Measurements from ENCODE around the gene CHRNA10. TPM values are rescaled to one million over a fixed set of nuclear protein-coding genes. Genes with fewer than 3 reads are reported as not detected.

Gene CHRNA10, protein sequence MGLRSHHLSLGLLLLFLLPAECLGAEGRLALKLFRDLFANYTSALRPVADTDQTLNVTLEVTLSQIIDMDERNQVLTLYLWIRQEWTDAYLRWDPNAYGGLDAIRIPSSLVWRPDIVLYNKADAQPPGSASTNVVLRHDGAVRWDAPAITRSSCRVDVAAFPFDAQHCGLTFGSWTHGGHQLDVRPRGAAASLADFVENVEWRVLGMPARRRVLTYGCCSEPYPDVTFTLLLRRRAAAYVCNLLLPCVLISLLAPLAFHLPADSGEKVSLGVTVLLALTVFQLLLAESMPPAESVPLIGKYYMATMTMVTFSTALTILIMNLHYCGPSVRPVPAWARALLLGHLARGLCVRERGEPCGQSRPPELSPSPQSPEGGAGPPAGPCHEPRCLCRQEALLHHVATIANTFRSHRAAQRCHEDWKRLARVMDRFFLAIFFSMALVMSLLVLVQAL
- total RNA-seq: 2.4 TPM

- no peak for DNase-seq (ENCODE audit: low spot score)
These were observed at the start of gene CHRNA10 for GRCh38 chr11:3671334-3672254. CHRNA10 (minus strand) TSS chr11:3671384; CDS start chr11:3671312, 72 bp downstream.

GRCh38 chr11:3712274-3712673, 41.1 kb upstream of the CHRNA10 start:
- no peak for DNase-seq (ENCODE audit: low spot score)

DNA sequence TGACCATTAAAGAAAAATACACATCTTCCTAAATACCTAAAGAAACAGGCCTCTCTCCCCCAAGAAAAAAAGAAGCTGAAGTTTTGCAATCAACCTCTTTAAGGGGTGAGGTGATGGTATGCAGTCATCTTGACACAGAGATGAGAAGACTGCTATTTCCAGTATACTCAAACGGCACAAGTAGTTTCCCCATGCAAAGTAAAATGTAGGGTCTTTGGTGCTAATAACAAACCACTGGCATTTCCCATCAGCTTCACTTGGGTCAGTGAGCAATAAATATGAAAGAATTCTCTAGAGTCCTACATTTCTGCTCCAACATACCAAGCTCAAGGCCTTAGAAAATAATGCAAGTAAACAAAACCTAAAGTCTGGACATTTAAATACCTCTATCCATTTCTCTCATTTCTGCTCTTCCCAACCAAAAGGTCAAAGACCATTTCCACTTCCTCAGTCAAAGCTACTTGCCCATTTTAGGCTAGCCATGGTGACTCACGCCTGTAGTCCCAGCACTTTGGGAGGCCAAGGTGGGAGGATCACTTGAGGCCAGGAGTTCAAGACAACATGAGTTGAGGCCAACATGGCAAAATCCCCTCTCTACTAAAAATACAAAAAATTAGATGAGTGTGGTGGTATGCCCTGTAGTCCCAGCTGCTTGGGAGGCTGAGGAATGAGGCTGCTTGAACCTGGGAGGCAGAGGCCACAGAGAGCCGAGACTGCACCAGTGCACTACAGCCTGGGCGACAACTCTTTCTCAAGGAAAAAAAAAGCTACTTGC, 39.5 kb upstream of the CHRNA10 start:
- no peak for DNase-seq (ENCODE audit: low spot score)

GRCh38 chr11:3709977-3710376, 38.8 kb upstream of the CHRNA10 start:
- no peak for DNase-seq (ENCODE audit: low spot score)

GRCh38 chr11:3707176-3707575, 36.0 kb upstream of the CHRNA10 start:
- DNase-seq (ENCODE audit: low spot score): no peak

GRCh38 chr11:3703383-3703782, 32.2 kb upstream of the CHRNA10 start:
- DNase-seq (ENCODE audit: low spot score): no peak

DNA sequence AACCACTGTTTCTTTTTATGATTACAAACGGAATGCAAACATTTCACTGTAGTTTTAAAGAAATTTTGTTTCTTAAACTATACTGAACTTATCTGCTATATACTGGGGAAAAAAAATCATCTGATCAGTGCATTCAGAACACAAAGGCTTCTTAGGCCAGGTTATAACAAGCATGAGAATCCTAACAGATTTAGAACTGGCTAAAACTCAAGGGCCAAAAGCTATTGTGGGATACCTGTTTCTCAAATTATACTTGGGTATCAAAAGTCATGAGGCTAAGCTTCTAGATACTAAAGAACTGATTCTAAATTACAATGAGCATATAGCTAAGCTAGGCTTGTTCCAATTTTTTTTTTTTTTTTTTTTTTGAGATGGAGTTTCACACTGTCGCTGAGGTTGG, 29.7 kb upstream of the CHRNA10 start:
- DNase-seq (ENCODE audit: low spot score): no peak

GRCh38 chr11:3700410-3700809, 29.2 kb upstream of the CHRNA10 start:
- no peak for DNase-seq (ENCODE audit: low spot score)

- no peak for DNase-seq (ENCODE audit: low spot score)
These were observed 15.6 kb upstream of the CHRNA10 start for GRCh38 chr11:3686751-3687150.

DNA sequence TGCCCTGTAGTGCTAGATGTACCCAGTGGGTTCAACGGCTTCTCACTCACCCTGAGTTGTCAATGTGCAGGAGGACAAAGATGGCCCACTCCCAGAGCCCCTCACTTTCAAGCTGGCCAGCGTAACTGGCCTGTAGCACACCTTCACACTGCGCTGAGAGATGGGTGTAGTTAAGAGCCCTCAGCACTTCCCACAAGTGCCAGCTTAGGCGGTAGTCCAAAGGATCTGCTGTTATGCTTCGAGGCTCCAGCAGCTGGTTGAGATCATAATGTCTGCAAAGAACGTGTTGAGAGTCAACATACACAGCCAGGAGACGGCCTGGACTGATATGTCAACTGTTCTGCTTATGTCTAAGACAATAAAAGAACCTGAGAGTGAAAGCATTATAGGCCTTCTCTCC, 14.7 kb upstream of the CHRNA10 start:
- no peak for DNase-seq (ENCODE audit: low spot score)

- DNase-seq (ENCODE audit: low spot score): no peak
These were observed 13.6 kb upstream of the CHRNA10 start for GRCh38 chr11:3684819-3685172.

DNA sequence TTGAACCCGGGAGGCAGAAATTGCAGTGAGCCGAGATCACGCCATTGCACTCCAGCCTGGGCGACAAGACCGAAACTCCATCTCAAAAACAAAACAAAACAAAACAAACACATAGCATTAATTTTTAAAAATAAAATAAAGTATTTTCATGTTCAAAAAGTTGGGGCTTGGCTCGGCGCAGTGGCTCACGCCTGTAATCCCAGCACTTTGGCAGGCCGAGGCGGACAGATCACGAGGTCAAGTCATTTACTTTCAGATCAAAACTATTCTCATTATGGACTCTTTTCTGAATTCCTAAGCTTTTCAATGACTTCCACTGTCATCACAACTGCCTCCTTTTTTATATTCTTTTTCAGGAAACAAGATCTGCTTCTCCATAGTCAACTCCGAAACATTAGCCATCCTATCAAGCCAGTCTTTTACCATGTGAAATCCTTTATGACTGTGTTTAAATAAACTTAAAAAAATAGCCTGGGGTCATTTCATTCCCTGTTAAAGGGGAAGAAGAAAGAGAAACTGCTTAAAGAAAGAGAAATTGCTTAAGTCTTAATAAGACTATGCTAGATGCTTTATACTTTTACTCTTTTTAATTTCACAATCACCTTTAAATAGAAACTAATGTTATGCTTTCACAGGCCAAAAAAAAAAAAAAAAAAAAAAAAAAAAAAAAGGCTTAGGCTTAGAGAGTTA, 13.1 kb upstream of the CHRNA10 start:
- DNase-seq (ENCODE audit: low spot score): no peak

- no peak for DNase-seq (ENCODE audit: low spot score)
These were observed 11.9 kb upstream of the CHRNA10 start for GRCh38 chr11:3683039-3683438.

- DNase-seq (ENCODE audit: low spot score): no peak
These were observed 7.9 kb upstream of the CHRNA10 start for GRCh38 chr11:3679077-3679476.

GRCh38 chr11:3675971-3676370, 4.8 kb upstream of the CHRNA10 start:
- no peak for DNase-seq (ENCODE audit: low spot score)

- no peak for DNase-seq (ENCODE audit: low spot score)
These were observed 3.0 kb upstream of the CHRNA10 start for GRCh38 chr11:3674189-3674588.

DNA sequence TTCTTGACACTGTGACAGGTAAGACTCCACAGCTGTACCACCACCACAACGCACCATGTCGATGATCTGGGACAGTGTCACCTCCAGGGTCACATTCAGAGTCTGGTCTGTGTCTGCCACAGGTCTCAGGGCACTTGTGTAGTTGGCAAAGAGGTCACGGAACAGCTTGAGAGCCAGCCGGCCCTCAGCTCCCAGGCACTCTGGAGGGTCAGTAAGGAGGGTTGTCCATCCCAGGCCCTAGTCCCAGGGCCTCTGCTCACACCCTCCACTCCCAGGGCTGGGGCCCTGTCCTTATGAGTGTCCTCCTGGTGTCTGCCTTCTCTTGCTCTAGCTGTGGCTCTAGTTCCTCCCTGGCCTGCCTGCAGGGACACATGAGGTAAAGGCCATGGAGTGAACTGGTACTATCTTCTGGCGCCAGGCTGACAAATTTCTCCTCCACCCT, 1.4 kb downstream of the CHRNA10 start:
- DNase-seq (ENCODE audit: low spot score): no peak

GRCh38 chr11:3669128-3669527, 2.1 kb downstream of the CHRNA10 start:
- DNase-seq (ENCODE audit: low spot score): no peak

GRCh38 chr11:3667149-3668035, 3.8 kb downstream of the CHRNA10 start:
- DNase-seq (ENCODE audit: low spot score): no peak

- DNase-seq (ENCODE audit: low spot score): no peak
These were observed 5.1 kb downstream of the CHRNA10 start for GRCh38 chr11:3666023-3666530.
